ENCODE data around the gene DENND10. TPM values are rescaled to one million over a fixed set of nuclear protein-coding genes. Genes with fewer than 3 reads are reported as not detected.
A peak's percentile ranks its signal among the peaks of the same experiment; 100 is the strongest.

DENND10 gene
- total and polyA plus RNA-seq, 2 experiments from 2014 or later, result 41.4 to 41.8 TPM

GRCh38 chr10:119055472-119055871, 48.4 kb upstream of the DENND10 start (continued):
- TF ChIP-seq REST (IDR thresholded peaks at IDR 0.05; ENCODE audit: unreplicated experiment), result no peak
- TF ChIP-seq ZNF331 (CRISPR knock-in tag; IDR thresholded peaks at IDR 0.05; ENCODE audit: low read depth), result no peak

GRCh38 chr10:119058010-119058409, 45.9 kb upstream of the DENND10 start:
- H3K27ac Mint-ChIP-seq, result no peak overlapping the region
- no peaks in the 10 kb centered on the region for H3K27me3 Mint-ChIP-seq (ENCODE audit: insufficient read depth, low read depth, poor library complexity)
- peaks cover 98% of the 10 kb centered on the region for H3K36me3 Mint-ChIP-seq (ENCODE audit: low read depth)
- TF ChIP-seq EZH2phosphoT487 (IDR thresholded peaks at IDR 0.05; ENCODE audit: unreplicated experiment), result peak; percentile 23
- TF ChIP-seq ETS1 (IDR thresholded peaks at IDR 0.05), result no peak
- Histone ChIP-seq H3K4me3 (no peak overlapping the region), H3K27me3 (ENCODE audit: insufficient read depth) (no peaks in the 10 kb centered on the region), H3K4me1 (ENCODE audit: insufficient read depth) (no peaks in the 10 kb centered on the region), H3K79me2 (replicated peaks; ENCODE audit: insufficient read depth) (peaks cover 99% of the 10 kb centered on the region), H2AFZ (no peak overlapping the region), H3K4me2 (no peak overlapping the region), H3K27ac (ENCODE audit: low read depth) (no peak overlapping the region), H3F3A (replicated peaks; ENCODE audit: low read depth) (peaks cover 13% of the 10 kb centered on the region; the same call in 1 of the 2 replicates), H4K20me1 (replicated peaks; ENCODE audit: insufficient read depth) (peaks cover 47% of the 10 kb centered on the region), H3K9me2 (ENCODE audit: insufficient read depth) (no peaks in the 10 kb centered on the region), H3K36me3 (ENCODE audit: insufficient read depth) (peaks cover 95% of the 10 kb centered on the region)
- no peaks in the 10 kb centered on the region for H3K9me3 Mint-ChIP-seq
- ATAC-seq, result no peak
- no peak for DNase-seq (ENCODE audit: low spot score)
- H3K4me3 Mint-ChIP-seq, result no peak overlapping the region
- no peaks in the 10 kb centered on the region for H3K4me1 Mint-ChIP-seq

- no peak for DNase-seq (ENCODE audit: low spot score)
- H2AFZ ChIP-seq, result no peak overlapping the region
- no peak for ATAC-seq
- H3K4me1 ChIP-seq (ENCODE audit: insufficient read depth), result no peaks in the 10 kb centered on the region
- no peaks in the 10 kb centered on the region for H3K4me1 Mint-ChIP-seq
- H4K20me1 ChIP-seq (replicated peaks; ENCODE audit: insufficient read depth), result peaks cover 49% of the 10 kb centered on the region
- no peak overlapping the region for H3K27ac Mint-ChIP-seq
- no peak overlapping the region for H3K4me3 Mint-ChIP-seq
- no peaks in the 10 kb centered on the region for H3K9me2 ChIP-seq (ENCODE audit: insufficient read depth)
- no peak overlapping the region for H3K4me3 ChIP-seq
- no peak overlapping the region for H3K27ac ChIP-seq (ENCODE audit: low read depth)
- H3K9me3 Mint-ChIP-seq, result no peaks in the 10 kb centered on the region
- H3K36me3 Mint-ChIP-seq (ENCODE audit: low read depth), result peaks cover 98% of the 10 kb centered on the region
- H3K79me2 ChIP-seq (replicated peaks; ENCODE audit: insufficient read depth), result peaks cover 99% of the 10 kb centered on the region
- peaks cover 3% of the 10 kb centered on the region for H3K27me3 Mint-ChIP-seq (ENCODE audit: insufficient read depth, low read depth, poor library complexity)
- H3F3A ChIP-seq (replicated peaks; ENCODE audit: low read depth), result peaks cover 13% of the 10 kb centered on the region; the same call in 1 of the 2 replicates
- TF ChIP-seq EZH2 (IDR thresholded peaks at IDR 0.05; ENCODE audit: low read depth, unreplicated experiment) (no peak), EZH2phosphoT487 (IDR thresholded peaks at IDR 0.05; ENCODE audit: unreplicated experiment) (no peak), CREB1 (CRISPR knock-in tag; IDR thresholded peaks at IDR 0.05; ENCODE audit: low read depth) (no peak)
- no peak overlapping the region for H3K4me2 ChIP-seq
- H3K36me3 ChIP-seq (ENCODE audit: insufficient read depth), result peaks cover 98% of the 10 kb centered on the region
- no peaks in the 10 kb centered on the region for H3K27me3 ChIP-seq (ENCODE audit: insufficient read depth)
Observed at GRCh38 chr10:119059557-119059956, 44.4 kb upstream of the DENND10 start.

Data from GM23338 (cell line).